Parathyroid adenoma (tissue), 2 donors: ENCODE data around the gene MTMR12.

Experiments
- H2AFZ ChIP-seq: fragments of 300-600 bp; sonication (generic); one replicate; pipeline ENCODE4 v1.7.0; 2017; ENCODE audit warnings: antibody characterized with exemption, mild to moderate bottlenecking
- H3K27ac ChIP-seq: fragments of 300-600 bp; sonication (generic); one replicate; pipeline ENCODE4 v1.7.0; 2017
- H3K27me3 ChIP-seq: fragments of 300-600 bp; sonication (generic); one replicate; pipeline ENCODE4 v1.7.0; 2017; ENCODE audit warnings: low read length; ENCODE audit not compliant: control insufficient read depth, insufficient read depth
- H3K36me3 ChIP-seq: fragments of 300-600 bp; sonication (generic); one replicate; pipeline ENCODE4 v1.7.0; 2017; ENCODE audit warnings: low read length; ENCODE audit not compliant: control insufficient read depth, insufficient read depth
- H3K4me1 ChIP-seq: fragments of 300-600 bp; sonication (generic); one replicate; pipeline ENCODE4 v1.7.0; 2017; ENCODE audit warnings: control low read depth
- H3K4me2 ChIP-seq: fragments of 300-600 bp; sonication (generic); one replicate; pipeline ENCODE4 v1.7.0; 2017; ENCODE audit warnings: low read length
- H3K4me3 ChIP-seq: fragments of 300-600 bp; sonication (generic); one replicate; pipeline ENCODE4 v1.7.0; 2017; ENCODE audit warnings: low read depth, low read length
- H3K79me2 ChIP-seq: fragments of 300-600 bp; sonication (generic); one replicate; pipeline ENCODE4 v1.7.0; 2017; ENCODE audit warnings: control low read depth
- H3K9ac ChIP-seq: fragments of 300-600 bp; sonication (generic); one replicate; pipeline ENCODE4 v1.7.0; 2017; ENCODE audit warnings: mild to moderate bottlenecking
- H3K9me3 ChIP-seq: fragments of 300-600 bp; sonication (generic); one replicate; pipeline ENCODE4 v1.7.0; 2017; ENCODE audit warnings: low read length; ENCODE audit not compliant: control insufficient read depth
- TF ChIP-seq, protein P1 (sequence below): fragments of 300-600 bp; sonication (generic); IDR thresholded peaks from one replicate; pipeline ENCODE4 v1.7.0; 2017; ENCODE audit warnings: antibody characterized with exemption, mild to moderate bottlenecking
- donor health status: primary hyperparathyroidism.

Gene MTMR12

DNA sequence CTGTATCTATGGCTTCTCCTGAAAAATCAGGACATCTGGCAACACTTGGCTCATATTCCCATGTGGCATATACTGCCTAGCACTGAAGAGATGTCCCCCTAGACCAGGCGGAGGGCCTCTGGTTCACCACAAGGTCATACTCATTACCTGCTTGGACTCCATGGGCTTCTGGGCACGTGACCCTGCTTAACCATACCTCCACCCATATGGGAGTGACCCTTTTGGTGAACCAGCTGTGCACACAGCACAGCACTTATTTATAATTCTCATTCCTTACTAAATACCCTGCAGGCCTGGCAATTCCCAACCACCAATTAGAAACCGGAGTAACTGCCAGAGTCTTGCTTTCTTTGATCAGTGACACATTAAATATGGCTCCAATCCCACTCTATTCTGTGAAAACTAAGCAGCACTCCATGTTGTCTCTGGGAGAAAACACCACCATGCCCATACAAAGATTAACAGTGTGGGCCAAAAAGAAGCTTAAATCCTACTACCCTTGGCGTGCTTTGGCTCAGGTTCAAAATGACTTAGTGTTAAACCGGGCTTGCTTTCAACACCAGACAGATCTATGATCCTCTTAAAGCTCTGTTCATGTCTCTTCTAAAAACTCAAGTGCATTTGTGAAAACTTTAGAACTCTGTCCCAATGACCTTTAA lies 57.7 kb downstream of the MTMR12 start:
- Histone ChIP-seq H3K27ac (no peak overlapping the region), H3K27me3 (no peaks in the 10 kb centered on the region), H3K4me1 (no peaks in the 10 kb centered on the region), H2AFZ (no peak overlapping the region), H3K9me3 (no peaks in the 10 kb centered on the region), H3K4me3 (no peak overlapping the region), H3K36me3 (no peaks in the 10 kb centered on the region), H3K79me2 (no peaks in the 10 kb centered on the region), H3K4me2 (no peak overlapping the region), H3K9ac (no peak overlapping the region)
- TF ChIP-seq, protein P1, sequence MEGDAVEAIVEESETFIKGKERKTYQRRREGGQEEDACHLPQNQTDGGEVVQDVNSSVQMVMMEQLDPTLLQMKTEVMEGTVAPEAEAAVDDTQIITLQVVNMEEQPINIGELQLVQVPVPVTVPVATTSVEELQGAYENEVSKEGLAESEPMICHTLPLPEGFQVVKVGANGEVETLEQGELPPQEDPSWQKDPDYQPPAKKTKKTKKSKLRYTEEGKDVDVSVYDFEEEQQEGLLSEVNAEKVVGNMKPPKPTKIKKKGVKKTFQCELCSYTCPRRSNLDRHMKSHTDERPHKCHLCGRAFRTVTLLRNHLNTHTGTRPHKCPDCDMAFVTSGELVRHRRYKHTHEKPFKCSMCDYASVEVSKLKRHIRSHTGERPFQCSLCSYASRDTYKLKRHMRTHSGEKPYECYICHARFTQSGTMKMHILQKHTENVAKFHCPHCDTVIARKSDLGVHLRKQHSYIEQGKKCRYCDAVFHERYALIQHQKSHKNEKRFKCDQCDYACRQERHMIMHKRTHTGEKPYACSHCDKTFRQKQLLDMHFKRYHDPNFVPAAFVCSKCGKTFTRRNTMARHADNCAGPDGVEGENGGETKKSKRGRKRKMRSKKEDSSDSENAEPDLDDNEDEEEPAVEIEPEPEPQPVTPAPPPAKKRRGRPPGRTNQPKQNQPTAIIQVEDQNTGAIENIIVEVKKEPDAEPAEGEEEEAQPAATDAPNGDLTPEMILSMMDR, result no peak

DNA sequence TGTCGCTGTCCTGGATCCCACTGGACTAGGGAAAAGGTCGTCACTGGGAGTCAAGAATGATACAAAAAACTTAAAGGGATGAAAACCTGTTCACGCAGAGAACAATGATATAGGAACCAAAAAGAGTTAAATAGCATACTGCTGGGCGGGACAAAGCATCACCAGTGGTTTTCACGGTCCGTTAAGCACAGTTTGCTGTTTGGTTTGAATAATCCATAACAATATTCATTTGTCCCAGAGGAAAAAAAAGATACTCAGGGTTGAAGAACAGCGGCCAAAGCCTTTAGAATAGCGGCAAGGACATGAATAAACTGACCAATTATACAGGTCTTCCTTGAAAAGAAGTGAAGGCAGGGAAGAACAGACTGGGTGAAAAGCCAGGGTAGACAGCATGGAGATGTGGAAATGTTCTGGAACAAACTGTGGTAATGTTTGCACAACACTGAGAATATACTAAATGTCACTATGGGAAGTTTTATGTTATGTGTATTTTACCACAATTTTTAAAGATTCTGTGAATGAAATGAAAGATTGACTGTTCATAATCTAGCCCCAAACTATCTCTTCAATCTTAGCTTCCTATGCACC lies 60.8 kb downstream of the MTMR12 start:
- Histone ChIP-seq H3K4me3 (no peak overlapping the region), H3K27me3 (no peaks in the 10 kb centered on the region), H3K79me2 (no peaks in the 10 kb centered on the region), H3K4me1 (no peaks in the 10 kb centered on the region), H3K27ac (no peak overlapping the region), H3K9ac (no peak overlapping the region), H3K9me3 (no peaks in the 10 kb centered on the region), H2AFZ (no peak overlapping the region), H3K4me2 (no peak overlapping the region), H3K36me3 (no peaks in the 10 kb centered on the region)
- TF ChIP-seq, protein P1, result no peak

GRCh38 chr5:32249668-32250067 lies 63.1 kb downstream of the MTMR12 start:
- TF ChIP-seq, protein P1, result no peak
- Histone ChIP-seq H3K79me2 (no peaks in the 10 kb centered on the region), H3K36me3 (no peaks in the 10 kb centered on the region), H3K27ac (no peak overlapping the region), H3K4me2 (no peak overlapping the region), H3K9ac (no peak overlapping the region), H3K9me3 (no peaks in the 10 kb centered on the region), H3K27me3 (no peaks in the 10 kb centered on the region), H3K4me1 (no peaks in the 10 kb centered on the region), H3K4me3 (no peak overlapping the region), H2AFZ (no peak overlapping the region)

DNA sequence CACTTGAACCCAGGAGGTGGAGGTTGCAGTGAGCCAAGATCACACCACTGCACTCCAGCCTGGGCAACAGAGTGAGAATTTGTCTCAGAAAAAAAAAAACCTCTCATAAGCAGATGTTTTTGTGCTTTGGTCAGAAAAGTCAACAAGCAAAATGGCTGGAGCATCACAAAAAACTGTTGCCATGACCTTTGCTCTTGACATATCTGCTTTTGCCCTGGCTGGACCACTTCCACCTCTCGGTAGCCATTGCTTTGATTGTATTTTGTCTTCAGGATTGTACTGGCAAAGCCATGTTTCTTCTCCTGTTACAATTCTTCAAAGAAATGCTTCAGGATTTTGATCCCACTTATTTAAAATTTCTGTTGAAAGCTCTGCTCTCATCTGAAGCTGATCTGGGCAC lies 67.0 kb downstream of the MTMR12 start:
- H3K36me3 ChIP-seq, result no peaks in the 10 kb centered on the region
- H3K79me2 ChIP-seq, result no peaks in the 10 kb centered on the region
- TF ChIP-seq, protein P1, result no peak
- H3K4me1 ChIP-seq, result no peaks in the 10 kb centered on the region
- no peak overlapping the region for H3K9ac ChIP-seq
- no peaks in the 10 kb centered on the region for H3K9me3 ChIP-seq
- no peak overlapping the region for H3K27ac ChIP-seq
- H3K4me2 ChIP-seq, result no peak overlapping the region
- no peaks in the 10 kb centered on the region for H3K27me3 ChIP-seq
- no peak overlapping the region for H2AFZ ChIP-seq
- no peak overlapping the region for H3K4me3 ChIP-seq

DNA sequence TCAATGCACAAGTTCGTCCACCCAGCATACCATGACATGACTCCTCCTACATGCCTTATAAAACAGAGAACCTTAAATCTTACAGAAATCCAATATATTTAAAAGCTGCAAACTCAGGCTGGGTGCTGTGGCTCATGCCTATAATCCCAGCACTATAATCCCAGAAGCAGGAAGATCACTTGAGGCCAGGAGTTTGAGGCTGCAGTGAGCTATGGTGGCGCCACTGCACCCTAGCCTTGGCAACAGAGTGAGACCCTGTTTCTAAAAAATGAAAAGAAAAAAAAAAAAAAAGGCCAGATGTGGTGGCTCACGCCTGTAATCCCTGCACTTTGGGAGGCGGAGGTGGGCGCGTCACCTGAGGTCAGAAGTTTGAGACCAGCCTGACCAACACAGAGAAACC lies 68.7 kb downstream of the MTMR12 start:
- Histone ChIP-seq H3K4me2 (no peak overlapping the region), H3K9ac (no peak overlapping the region), H2AFZ (no peak overlapping the region), H3K4me3 (no peak overlapping the region), H3K27ac (no peak overlapping the region), H3K27me3 (no peaks in the 10 kb centered on the region), H3K9me3 (no peaks in the 10 kb centered on the region), H3K4me1 (no peaks in the 10 kb centered on the region), H3K36me3 (no peaks in the 10 kb centered on the region), H3K79me2 (no peaks in the 10 kb centered on the region)
- TF ChIP-seq, protein P1, result no peak
